Head of caudate nucleus (tissue), 42 donors: Measurements from ENCODE around the gene OS9.

ENCODE experiments used
- DNase-seq, 42 donors: peaks; one replicate each; pipeline versions ENCODE4 v3.0.0 to v3.0.0-alpha.2; 2020 to 2021; ENCODE audit warnings: mixed read lengths in 7 of 42
- intact Hi-C: fragments of 100-400 bp; cut with DNase I; formaldehyde crosslinking; loops from one replicate; pipeline ENCODE4 v1.15.0; 2022

OS9 gene

DNA sequence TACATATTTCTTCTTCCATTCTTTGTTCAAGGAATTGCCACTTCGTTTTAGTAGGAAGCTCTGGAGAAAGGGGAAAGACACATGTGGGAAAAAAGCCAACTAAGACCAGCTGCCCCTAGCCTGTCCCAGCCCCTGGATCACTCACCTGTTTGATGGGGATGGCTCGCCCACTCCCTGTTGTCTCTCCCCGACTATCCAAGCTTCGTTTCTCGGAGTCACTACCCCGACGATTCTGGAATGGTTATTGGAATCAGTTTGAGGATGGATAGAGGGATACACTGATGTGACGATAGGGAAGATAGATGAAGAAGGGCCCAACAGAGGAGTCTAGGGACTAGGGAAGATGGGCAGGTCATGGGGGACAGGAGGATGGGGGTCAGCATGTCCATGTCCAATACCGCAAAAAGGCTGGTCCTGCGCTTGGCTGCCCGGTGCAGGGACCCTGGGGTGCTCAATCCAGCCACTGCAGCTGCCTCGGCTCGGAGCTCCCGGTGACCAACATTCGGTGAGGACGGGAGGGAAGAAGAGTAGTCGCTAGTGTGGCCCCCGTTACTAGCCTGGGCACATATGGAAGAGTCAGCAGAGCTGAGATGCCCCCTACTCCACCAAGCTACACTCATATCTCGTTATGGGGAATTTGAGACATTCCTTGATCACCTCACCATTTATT lies 37.6 kb downstream of the OS9 start:
- intact Hi-C loops = no loop called here
- DNase-seq = peak in 2 of 42 donors; percentile 4 to 5

DNA sequence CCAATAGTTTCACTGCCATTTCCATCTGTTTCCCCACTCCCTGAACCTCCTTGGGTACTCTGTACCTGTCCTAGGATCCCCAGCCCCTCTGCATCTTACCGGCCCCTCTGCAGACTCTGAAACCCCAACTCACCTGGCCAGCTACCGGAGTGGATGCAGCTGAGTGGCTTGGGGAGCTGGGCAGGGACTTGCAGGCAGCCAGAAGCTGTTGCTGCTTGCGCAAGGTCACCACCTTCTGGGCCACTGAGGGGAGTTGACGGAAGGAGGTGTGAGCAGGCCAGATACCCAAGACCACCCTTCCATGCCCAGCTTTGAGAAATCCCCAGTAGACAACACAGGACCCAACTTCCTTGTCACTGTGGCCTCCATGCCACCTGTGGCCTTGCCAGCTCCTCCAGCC lies 38.3 kb downstream of the OS9 start:
- intact Hi-C loops = no loop called here
- peak in 1 of 42 donors; percentile 7 for DNase-seq

DNA sequence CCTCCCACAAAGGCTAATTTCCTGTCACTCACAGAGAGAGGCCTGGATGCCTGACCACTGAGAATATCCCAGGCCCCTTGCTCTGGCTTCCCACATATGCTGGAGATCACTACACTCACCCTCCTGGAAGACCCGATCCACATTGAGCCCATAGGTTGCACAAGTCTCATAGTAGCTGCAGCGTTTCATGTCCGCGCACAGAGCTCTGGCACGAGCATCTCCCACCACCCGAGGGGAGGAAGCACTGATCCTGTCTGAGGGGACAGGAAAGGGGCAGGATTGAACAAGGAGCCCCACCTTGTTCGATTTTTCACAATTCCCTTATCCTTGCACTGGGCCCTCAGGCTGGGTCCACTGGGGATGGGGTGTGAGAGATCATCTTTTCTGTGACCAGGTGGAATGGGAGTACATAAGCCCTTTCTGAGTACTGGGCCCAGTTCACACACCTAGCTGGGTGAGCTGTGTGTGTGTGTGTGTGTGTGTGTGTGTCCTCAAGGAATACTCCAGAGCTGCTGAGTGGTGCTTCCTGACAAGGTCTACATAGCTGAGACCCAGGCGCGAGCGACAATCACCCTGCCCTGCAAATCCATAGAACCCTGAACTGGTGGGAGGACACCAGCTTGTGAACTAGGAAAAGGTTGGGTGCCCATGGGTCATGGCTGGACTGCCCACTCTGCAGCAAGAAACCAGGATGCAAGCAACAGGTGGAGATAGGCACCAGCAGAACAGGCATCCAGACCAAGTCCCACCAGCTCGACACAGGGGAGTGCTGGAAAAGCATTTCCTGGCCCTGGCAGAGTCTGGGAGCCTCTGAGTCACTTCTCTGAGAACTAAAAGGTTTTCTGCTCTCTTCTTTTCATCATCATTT lies 39.0 kb downstream of the OS9 start:
- intact Hi-C loops = no loop called here

DNA sequence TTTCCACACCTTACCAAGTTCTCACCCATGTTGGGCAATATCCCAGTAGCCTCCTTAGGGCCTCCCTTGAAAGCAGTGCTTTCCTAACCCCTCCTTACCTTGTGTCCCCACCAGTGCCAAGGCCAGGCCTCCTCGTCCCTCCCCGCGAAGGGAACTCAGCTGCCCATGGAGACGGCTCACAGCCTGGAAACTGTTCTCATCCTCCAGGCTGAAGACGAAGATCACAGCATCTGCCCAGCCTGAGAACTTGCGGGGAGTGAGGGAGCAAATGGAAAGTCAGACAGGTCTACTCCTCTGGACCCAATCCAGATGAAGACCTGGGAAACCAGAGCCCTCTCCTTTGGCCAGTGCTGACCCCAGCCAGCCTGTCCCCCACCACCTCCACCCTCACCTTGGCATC lies 40.0 kb downstream of the OS9 start:
- no peak for DNase-seq
- intact Hi-C loops = no loop called here

More for the DNA sequence above, 39.0 kb downstream of the OS9 start:
- DNase-seq = peak in 2 of 42 donors; percentile 4 to 10

DNA sequence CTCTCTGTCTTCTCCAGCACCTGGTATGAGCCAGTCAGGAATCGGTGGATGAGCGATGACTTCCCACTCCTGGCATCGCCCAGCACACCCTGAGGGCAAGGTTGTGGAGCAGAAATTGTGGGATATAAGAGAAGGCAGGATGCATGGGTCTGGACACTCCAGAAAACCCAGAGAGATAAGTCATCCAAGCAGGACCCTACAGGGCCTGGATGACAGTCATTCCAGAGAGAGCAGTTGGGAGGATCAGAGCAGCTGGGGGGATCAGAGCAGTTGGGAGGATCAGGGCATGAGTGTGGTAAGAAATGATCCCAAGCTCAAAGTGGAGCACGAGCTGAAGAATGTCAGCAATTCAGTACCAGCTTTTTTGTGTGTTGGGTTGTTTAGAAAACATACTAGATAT lies 40.7 kb downstream of the OS9 start:
- intact Hi-C loops = no loop called here
- no peak for DNase-seq

DNA sequence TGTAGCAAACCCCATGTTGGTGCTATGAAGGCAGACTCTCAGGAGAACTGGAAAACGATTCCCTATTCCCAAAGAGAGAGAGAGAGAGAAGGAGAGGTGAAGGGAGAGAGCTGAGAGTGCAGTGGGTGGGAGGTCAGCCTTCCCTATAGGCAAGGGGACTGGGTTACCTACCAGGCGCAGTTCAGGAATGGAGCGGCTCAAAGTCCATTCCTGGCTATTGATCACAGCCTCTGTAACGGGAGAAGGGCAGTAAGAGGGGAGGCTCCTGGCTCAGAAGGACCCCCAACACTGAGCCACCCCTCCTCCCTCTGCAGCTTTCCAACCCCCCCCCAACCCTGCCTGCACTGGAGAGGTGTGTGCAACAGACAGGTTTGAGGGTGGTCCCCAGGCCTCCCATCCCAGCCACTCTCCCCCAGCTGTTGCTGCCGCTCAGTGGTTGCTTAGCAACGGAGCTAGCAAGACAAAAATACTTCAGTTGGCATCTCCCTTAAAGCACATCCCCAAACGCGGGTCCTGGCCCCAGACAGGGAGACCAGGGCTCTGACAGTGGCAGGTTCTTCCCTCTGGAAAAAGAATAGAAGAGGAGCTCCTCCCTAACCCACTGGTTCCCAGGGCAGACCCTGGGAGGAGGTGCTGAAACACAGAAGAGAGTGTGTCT lies 41.4 kb downstream of the OS9 start:
- peak in 3 of 42 donors; percentile 28 to 62 (median 37) for DNase-seq
- intact Hi-C loops = no loop called here

DNA sequence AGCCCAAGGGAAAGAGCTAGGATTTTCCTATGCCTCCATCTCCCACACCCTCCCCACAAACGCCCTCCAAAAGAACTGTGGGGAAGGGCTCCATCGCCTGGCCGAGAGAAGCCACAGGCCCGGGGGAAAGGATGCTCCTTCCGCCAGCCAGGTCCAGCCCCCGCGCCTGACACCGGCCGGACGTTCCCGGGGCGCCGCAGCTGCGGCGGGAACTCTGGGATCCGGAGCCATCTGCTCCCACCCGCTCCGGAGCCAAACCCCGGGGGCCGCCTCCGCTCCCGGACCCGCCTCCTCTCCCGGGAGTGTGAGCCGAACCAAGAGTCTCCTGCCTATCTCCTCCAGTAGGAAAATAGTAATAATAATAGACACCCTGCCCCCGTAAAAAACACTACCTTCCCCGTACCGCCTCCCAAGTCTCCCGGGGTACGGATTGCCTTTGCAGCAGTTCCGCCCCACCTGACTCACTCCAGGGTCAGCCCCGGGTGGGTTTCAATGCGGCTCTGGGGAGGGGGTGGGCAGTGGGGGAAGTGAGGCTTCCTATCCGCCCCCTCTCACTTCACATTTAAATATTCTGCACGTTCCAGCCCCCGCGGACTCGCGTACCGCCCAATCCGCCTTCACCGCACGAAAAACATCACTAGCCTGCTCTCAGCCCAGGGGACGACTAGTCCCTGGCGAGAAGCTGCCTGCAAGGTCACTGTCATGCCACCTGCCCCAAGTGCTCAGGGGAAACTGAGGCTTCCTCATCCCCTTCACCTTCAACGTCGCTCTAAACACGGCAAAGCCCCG lies 42.2 kb downstream of the OS9 start:
- peak in 39 of 42 donors; percentile 44 to 87 (median 68) for DNase-seq
- intact Hi-C loops = no loop called here

DNA sequence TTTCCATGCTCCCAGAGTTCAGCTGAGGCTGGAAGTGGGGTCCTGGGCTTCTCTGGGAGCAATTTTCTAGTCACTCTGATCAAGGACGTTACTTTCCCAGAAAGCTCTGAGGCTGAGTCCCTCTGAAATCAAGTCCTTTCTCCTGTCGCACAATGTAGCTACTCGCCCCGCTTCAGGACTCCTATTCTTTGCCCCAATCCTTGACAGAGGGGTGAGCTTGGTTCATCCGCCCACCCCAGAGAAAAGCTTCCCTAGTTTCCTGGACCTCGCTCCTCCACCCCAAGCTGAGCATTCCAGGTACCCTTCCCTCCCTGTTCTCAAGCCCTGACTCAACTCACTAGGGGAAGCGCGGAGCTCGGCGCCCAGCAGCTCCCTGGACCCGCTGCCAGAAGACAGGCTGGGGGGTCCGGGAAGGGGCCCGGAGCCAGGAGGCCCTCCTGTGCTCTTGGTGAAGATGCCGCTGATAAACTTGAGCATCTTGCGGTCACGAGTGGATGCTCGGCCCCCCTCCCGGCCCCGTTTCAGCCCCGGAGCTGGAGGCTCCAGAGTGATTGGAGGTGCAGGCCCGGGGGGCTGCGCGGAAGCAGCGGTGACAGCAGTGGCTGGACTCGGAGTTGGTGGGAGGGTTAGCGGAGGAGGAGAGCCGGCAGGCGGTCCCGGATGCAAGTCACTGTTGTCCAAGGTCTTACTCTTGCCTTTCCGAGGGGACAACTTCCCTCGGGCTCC lies 43.0 kb downstream of the OS9 start:
- intact Hi-C loops = no loop called here
- DNase-seq = no peak

DNA sequence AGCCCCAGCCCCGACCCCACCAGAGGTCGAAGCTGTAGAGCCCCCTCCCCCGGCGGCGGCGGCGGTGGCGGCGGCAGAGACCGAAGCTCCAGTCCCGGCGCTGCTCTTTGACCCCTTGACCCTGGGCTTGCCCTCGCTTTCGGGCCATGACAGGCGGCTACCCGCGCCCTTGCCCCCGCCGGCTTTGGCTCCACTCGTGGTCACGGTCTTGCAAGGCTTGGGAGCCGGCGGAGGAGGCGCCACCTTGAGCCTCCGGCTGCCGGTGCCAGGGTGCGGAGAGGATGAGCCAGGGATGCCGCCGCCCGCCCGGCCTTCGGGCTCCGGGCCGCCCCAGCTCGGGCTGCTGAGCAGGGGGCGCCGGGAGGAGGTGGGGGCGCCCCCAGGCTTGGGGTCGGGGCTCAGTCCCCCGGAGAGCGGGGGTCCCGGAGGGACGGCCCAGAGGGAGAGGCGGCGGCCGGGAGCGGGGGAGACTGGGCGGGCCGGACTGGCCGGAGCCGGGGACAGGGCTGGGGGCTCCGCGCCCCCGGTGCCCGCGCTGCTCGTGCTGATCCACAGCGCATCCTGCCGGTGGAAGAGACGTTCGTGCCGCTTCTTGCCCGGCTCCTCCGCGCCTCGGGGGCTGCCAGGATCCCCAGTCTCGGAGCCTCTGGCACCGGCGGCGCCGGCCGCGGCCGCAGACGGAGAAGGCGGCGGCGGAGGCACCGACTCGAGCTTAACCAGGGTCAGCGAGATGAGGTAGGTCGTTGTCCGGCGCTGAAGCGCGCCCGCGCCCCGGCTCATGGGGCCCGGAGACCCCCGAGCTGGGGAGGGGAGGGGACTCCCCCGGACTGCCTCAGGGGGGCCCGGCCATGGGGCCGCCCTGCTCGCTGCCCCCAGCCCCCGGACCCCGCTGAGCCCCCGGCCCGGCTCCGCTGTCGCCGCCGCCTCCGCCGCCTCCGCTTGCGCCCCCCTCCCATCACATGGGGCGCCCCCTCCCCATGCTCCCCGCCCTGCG lies 43.8 kb downstream of the OS9 start:
- intact Hi-C loops = no loop called here
- DNase-seq = peak in 6 of 42 donors; percentile 32 to 58 (median 36)

DNA sequence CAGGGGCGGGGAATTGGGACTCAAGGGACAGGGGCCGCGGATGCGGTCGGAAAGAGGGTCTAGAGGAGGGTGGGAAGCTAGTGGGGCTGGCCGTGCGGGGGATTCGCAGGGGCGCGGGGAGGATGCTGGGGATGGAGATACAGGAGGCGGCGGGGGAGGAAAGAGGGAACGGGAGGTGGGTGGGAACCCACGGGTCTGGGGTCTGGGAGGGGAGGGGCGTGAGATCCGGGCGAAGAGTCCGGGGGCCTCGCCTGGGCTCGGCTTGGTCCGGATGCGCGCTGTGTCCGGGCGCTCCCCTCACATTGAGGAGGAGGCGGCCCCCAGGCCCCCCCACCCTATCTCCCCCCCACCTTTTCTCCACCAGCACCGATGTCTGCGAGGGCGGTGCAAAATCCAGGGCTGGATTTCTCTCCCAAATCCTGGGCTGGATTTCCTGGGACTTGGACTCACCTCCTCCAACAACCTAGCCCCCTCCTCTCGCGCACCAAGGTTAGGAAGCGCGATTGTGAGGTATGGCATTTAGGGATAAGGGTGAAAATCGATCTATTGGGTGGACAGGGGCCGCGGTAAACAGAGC lies 44.8 kb downstream of the OS9 start, which contains the start of gene AGAP2:
AGAP2 (minus strand) TSS at position 82 of the 577 bp plus-strand sequence. CDS start 496 bp downstream, outside the sequence.
- intact Hi-C loops = no loop called here
- peak in 35 of 42 donors; percentile 34 to 85 (median 63) for DNase-seq

DNA sequence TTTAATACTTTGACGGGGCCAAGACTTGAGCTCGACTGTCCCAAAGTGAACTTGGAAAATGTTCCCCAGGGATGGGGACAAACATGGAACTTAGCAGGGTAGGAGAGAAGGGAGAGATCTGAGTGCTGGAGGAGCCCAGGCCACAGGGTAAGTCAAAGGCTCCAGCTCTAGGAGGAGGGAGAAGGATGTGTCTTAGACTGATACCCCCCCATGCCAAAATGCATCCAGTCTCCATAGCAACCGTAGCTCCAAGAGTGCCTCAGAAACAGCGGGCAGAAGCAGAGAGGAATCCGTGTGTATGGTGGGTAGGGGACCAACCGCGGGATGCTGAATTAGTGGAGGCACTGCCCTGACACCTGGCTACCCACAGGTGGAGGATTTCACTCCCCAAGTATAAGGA lies 45.5 kb downstream of the OS9 start:
- intact Hi-C loops = no loop called here
- peak in 7 of 42 donors; percentile 27 to 74 (median 55) for DNase-seq

DNA sequence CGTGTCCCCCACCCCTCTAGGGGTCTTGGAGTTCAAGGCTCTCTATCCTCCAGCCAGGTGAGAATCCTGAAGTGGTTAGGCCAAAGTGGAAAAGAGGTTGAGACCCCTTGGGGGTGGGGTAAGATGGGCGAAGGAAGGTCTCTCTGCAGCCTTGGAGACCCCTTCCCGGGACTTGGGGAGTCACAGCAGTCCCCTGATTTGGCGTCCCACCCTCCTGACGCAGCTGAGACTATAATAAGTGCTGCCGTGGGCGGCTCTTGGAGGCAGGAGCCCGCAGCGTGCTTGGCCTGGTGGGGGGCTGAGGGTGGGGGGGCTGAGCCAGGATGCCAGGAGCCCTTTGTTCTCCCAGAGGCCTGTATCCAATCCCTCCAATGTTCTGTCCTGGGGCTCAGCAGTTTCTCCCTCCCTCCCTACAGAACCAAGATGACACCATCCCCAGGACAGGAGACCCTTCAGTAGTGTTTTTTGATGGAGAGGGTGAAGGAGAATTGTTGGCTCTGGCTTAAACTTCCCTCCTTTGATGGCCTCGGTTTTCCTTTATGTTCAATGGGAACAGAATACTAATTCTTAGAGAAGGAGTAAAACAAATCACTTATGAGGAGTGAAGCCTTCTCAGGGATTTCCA lies 46.1 kb downstream of the OS9 start:
- intact Hi-C loops = loop anchor here (10.0 kb wide), 1 partner anchor 45 kb away; the partner anchor contains the start of gene OS9
- DNase-seq = peak in 24 of 42 donors; percentile 27 to 84 (median 60)

DNA sequence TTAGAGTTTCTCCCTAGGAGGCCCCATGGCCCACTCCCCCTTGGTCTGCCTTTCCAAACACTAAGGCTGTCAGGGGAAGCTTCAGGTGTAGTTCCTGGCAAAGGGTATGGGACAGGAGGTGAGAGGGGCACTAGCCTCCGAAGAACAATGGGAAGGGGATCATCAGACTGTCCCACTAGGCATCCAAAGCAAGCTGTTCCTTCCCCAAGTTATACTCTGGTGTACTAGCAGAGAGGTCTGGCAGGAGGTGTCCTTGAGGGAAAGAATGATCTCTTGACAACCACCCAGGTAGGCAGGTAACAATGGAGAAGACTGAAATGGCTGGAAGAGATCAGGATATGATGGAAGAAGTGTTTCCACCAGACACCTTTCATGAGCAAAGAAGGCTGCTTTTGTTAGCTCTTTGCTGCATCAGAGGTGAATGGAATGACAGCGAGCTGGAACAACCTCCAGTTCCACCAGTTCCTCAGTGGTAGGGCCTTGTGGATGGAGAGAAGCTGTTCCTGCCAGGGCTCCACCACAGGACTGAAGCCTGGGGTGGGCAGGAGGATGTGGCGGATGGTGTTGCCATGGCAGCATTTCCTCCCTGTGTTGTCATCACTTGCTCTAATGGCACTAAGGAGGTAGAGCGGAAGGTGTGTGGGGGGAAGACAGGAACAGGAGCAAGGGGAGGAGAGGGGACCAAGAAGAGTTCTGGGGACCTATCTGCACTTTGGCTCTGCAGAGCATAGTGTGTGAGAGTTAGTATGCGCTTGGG lies 46.9 kb downstream of the OS9 start:
- intact Hi-C loops = loop anchor here (10.0 kb wide), 1 partner anchor 46 kb away; the partner anchor contains the start of gene OS9
- DNase-seq = peak; percentile 50 to 93 (median 74)

DNA sequence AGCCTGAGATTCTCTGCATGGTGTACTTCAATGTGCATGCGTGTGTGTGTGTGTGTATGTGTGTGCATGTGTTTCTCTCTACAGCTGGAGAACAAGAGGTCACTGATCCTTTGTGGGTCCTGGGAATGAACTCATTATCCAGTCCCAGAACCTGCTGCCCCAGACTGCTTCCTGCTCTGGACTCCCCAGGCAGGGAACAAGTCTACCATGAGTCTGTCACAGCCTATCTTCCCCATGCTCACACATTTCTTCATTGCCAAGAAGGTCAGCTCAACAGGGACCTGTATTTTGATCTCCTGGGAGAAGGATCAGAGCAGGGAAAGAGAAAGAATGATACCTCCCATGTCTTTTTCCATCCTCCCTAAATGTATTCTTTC lies 47.5 kb downstream of the OS9 start:
- intact Hi-C loops = loop anchor here (10.0 kb wide), 1 partner anchor 47 kb away; the partner anchor contains the start of gene OS9
- no peak for DNase-seq
